ES-I3 (cell line): Measurements from ENCODE around the gene PAFAH2.
"Not testable (repeated sequence)": the region's sequence is repeated elsewhere in the genome, so short reads cannot be mapped to it uniquely, and the experiment has no call there.

ENCODE experiments used
- H3K36me3 ChIP-seq: 2 replicates; pipeline ENCODE4 v1.6.1; 2013; ENCODE audit warnings: mild to moderate bottlenecking, low read length, control low read depth, moderate library complexity; ENCODE audit not compliant: insufficient read depth
- H3K4me1 ChIP-seq: 2 replicates; pipeline ENCODE4 v1.6.1; 2013; ENCODE audit warnings: mild to moderate bottlenecking, control low read depth, low read length; ENCODE audit not compliant: insufficient read depth
- H3K9ac ChIP-seq: 2 replicates; pipeline ENCODE4 v1.6.1; 2013; ENCODE audit warnings: low read depth, mild to moderate bottlenecking, low read length, moderate library complexity
- H3K9me3 ChIP-seq: 2 replicates; pipeline ENCODE4 v1.6.1; 2013; ENCODE audit warnings: mild to moderate bottlenecking, low read length, moderate library complexity; ENCODE audit not compliant: control insufficient read depth, insufficient read depth

Gene PAFAH2

DNA sequence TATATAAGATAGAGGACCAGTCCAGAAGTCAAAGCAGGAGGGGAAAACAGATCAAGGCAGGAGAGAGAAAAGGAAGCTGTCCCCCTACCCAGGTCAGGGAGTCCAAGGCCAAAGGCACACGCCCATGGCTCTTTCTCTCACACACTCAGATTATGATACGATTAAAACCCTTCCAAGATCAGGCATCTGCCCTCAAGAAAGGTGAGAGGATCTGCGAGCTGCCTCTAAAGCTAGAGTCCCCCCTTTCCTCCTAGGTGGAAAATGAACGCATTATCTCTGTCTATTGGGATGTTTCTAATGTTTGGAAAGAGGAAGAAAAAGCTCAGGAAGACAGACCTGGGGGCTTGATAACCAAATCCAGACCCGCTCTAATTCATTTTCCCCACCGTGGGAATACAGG, 7.6 kb downstream of the PAFAH2 start:
- Histone ChIP-seq H3K9ac (no peak overlapping the region), H3K36me3 (no peaks in the 10 kb centered on the region; the same call in 1 of the 2 replicates), H3K4me1 (no peaks in the 10 kb centered on the region; the same call in 1 of the 2 replicates), H3K9me3 (no peaks in the 10 kb centered on the region)

DNA sequence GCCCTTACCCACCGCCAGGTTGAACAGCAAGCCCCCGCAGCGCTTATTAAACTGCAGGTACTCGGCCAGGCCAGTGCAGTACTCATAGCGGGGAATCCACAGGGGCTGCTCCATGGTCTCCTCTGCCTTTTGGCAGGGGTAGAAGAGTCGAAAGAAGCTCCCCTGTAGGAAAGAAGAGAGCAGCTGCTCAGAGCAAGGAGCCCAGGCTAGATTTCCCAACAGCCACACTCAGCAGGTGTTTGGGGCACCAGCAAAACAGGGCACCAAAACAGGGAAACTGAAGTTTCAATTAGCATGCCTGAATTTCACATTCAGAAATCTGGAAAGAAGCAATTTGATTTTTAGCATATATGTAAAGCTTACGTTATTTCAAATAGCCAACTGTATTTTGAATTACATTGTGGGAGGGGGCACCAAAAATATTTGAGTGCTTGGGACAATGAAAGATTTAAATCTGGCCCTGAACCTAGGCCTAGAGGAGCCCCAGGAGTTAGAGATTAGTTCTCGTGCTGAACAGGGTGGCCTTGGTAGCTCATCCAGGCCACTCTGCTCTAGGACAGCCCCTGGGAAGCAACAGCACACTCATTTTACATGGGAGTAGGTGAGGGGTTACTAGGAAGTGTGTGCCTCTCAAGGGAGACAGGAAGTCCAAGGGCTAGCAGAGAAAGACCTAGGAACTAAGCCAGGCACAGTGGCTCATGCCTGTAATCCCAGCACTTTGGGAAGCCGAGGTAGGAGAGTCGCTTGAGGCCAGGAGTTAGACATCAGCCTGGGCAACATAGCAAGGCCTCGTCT, 8.2 kb downstream of the PAFAH2 start:
- H3K9me3 ChIP-seq = no peaks in the 10 kb centered on the region
- no peaks in the 10 kb centered on the region; the same call in 1 of the 2 replicates for H3K36me3 ChIP-seq
- no peak overlapping the region for H3K9ac ChIP-seq
- H3K4me1 ChIP-seq = no peaks in the 10 kb centered on the region; the same call in 1 of the 2 replicates

DNA sequence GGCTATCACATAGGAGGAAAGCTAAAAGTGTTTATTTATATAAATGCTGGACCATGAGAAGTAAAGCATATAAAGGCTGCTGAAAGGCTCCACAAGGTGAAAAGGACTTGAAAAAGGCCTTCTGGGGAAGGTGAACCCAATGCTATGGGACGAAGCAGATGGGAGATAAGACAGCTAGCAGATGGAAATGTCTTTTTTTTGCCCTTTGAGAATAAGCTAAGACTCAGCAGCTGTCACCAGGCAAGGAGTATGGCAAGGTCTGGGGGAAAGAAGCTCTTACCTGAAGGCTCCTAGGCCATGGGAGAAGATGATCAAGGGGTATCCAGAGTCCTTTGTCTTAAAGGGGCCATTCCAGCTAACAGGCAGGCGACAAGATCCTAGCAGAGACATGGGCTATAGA, 9.9 kb downstream of the PAFAH2 start:
- H3K9ac ChIP-seq = no peak overlapping the region
- H3K36me3 ChIP-seq = peaks cover 10% of the 10 kb centered on the region
- H3K9me3 ChIP-seq = no peaks in the 10 kb centered on the region
- no peaks in the 10 kb centered on the region; the same call in 1 of the 2 replicates for H3K4me1 ChIP-seq

DNA sequence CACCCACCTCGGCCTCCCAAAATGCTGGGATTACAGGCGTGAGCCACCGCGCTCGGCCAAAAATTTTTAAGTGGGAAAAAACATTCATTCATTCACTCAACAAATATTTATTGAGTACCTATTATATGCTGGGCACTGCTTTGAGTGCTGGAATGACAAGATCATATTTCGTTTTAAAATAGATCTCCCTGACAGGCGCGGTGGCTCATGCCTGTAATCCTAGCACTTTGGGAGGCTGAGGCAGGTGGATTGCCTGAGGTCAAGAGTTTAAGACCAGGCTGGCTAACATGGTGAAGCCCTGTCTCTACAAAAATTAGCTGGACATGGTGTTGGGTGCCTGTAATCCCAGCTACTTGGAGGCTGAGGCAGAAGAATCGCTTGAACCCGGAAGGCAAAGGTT, 11.1 kb downstream of the PAFAH2 start:
- not testable (repeated sequence) for H3K36me3 ChIP-seq, H3K4me1 ChIP-seq, H3K9me3 ChIP-seq, H3K9ac ChIP-seq

DNA sequence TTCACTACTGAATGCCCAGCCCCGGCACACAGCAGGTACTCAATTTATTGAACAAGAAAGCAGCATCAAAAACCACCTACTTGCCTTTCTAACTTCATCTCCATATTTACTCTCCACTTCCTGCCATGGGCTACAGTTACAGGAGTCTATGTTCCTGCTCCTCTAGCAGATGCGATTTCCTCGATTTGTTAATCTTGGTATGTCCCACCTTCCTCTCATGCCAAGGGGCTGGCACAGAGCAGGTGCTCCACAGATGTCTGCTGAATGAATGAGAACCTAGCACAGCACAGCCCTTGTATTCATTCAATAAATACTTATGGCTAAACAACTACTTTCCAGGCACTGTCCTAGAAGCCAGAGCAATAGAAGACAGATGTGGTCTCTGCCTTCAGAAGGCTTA, 12.2 kb downstream of the PAFAH2 start:
- no peaks in the 10 kb centered on the region for H3K9me3 ChIP-seq
- H3K4me1 ChIP-seq = no peaks in the 10 kb centered on the region
- peaks cover 10% of the 10 kb centered on the region for H3K36me3 ChIP-seq
- H3K9ac ChIP-seq = no peak overlapping the region

DNA sequence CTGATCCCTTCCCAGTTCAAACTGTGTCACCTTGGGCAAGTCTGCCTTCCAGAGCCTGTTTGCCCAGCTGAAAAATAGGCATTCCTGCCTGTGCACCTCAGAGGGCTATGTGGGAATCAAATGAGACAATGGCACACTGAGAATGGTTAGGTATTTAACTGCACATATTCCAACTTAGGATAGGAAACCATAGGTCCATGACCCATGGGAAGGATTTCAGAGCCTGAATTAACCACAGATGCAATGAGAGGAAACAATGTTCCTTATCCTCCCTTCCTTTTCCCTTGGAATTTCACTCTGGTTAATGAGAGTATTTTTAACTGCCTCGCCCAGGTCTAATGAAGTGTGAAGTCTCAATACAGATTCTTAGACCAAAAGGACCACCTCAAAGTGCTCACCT, 12.7 kb downstream of the PAFAH2 start:
- peaks cover 10% of the 10 kb centered on the region for H3K36me3 ChIP-seq
- no peak overlapping the region for H3K9ac ChIP-seq
- H3K4me1 ChIP-seq = no peaks in the 10 kb centered on the region
- H3K9me3 ChIP-seq = no peaks in the 10 kb centered on the region

DNA sequence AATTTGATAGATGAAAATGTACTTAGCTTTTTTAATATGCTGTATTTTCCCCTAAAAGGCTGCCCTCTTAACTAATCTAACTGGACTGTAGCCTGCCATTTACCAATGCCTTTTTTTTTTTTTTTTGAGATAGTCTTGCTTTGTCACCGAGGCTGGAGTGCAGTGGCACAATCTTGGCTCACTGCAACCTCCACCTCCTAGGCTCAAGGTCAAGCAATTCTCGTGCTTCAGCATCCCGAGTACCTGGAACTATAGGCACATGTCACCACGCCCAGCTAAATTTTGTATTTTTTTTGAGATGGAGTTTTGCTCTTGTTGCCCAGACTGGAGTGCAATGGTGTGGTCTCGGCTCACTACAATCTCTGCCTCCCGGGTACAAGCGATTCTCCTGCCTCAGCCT, 18.7 kb downstream of the PAFAH2 start:
- no peak overlapping the region for H3K9ac ChIP-seq

DNA sequence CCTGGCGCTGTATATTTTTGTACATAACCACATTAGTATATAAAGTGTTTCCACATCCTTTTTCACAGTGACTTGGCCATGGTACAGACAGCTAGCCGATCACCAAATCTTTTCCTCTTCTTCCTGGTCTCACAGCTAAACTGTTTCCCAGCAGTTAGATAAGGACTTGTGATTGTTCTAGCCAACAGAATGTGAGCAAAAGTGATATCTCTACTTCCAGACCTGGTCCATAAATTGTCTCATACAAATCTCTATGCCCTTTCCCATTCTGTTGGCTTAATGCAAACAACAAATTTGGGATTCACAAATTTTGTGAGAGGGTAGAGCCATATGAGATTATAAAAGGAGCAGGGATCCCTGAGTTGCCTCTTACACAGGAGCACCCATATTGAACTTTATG, 19.5 kb downstream of the PAFAH2 start:
- Histone ChIP-seq H3K9ac (no peak overlapping the region), H3K4me1 (no peaks in the 10 kb centered on the region), H3K36me3 (no peaks in the 10 kb centered on the region), H3K9me3 (no peaks in the 10 kb centered on the region)

More for the DNA sequence above, 18.7 kb downstream of the PAFAH2 start:
- peaks cover 6% of the 10 kb centered on the region; the same call in 1 of the 2 replicates for H3K36me3 ChIP-seq
- H3K4me1 ChIP-seq = no peaks in the 10 kb centered on the region
- H3K9me3 ChIP-seq = no peaks in the 10 kb centered on the region

DNA sequence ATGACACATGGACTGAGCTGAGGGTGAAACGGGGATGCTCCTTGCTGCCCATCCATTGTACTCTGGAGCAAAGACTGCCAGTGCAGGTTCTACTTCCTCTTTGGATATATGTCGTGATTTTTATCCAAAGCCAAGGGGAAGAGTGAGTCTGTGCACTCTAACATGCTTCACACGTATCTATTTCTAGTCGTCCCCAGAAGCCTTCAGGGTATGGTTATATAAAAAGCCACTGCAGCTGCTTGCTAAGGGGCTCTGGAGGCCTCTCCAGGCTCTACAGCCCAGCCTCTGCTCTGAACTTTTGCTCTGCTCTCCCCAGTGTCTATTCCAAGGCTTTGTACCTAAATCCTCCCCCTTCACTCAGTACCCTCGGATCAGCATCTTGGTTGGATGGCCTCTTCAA, 20.1 kb downstream of the PAFAH2 start:
- Histone ChIP-seq H3K9ac (no peak overlapping the region), H3K9me3 (no peaks in the 10 kb centered on the region), H3K36me3 (no peaks in the 10 kb centered on the region), H3K4me1 (no peaks in the 10 kb centered on the region)

DNA sequence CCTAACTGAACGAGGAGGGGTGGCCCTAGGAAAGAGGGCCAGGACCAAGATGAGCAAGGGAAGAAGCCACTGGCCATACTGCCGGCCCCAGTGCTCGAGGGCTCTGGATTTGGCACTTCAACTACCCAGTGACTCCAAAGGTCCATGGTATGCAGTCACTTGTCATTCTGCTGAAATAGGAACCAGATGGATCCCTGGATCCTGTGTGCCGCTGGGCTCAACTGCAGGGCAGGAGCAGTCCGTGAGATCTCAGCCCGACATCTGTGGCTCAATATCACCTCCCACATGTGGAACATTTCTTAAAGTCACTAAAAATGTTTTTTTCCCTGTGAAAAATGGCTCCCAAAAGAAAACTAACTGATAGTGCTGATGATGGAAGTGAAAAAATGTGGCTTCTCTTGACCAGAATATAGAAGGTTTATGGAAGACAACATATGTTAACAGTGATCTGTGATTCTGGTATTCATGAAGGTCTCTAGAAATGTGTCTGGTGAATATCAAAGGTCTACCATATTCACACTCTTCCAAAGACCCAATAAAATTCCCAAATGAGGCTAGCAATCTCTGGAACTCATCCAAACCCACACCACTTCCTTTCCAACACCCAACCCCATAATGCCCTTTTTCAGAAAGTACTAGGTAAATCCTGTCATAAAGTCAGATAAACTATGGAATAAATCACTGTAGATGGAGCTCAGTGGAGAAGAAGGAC, 24.1 kb downstream of the PAFAH2 start:
- H3K9ac ChIP-seq = no peak overlapping the region
- no peaks in the 10 kb centered on the region for H3K9me3 ChIP-seq
- H3K4me1 ChIP-seq = no peaks in the 10 kb centered on the region
- H3K36me3 ChIP-seq = peaks cover 7% of the 10 kb centered on the region; the same call in 1 of the 2 replicates

DNA sequence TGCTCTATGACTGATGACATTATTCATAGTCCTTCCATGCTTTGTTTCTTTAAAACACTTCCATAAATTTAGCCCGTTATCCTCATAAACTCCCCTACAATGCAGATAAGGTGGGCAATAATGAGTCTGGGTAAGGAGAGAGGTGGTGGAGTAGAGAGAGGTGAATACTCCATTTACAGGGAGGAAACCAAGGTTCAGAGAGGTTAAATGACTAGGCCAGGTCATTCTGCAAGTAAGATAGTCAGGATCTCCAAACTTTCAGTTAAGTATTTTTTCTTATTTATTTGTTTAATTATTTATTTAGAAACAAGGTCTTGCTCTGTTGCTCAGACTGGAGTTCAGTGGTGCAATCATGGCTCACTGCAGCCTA, 26.1 kb downstream of the PAFAH2 start:
- H3K4me1 ChIP-seq = no peaks in the 10 kb centered on the region
- H3K9ac ChIP-seq = no peak overlapping the region
- H3K9me3 ChIP-seq = no peaks in the 10 kb centered on the region
- peaks cover 10% of the 10 kb centered on the region for H3K36me3 ChIP-seq

DNA sequence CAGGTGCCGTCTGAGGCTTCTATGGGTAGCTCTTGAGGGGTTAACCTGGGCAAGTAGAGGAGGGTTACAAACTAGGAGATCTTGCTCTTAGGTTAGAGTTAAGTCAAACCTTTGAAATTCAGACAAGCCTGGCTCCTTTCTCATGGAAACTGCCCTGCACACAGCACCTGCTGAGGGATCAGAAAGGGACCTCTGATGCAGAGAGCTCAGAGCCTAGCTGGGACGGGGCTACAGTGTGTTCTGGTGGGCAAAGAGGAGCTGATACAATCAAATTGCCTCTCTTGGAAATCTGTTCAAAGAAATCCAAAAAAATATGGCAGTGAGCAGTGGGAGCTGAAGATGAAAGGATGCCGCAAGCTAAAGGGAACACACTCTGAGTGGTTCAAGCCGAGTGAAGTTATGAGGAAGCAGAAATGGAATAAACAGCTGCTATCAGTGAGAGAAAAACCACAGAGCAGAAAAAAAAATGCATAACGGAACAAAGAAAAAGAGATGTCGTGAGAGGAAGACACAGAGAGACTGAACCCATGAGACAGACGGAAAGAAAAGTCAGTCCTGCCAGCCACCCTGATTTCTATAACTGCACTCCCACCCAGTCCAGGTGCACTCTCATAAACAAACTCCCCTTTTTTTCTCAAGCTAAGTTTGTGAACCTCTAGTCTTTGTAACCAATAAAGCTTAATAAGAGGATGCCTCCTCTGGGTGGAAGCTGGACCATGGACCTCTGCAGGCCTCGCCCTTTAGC, 26.6 kb downstream of the PAFAH2 start:
- Histone ChIP-seq H3K36me3 (peaks cover 10% of the 10 kb centered on the region), H3K9me3 (no peaks in the 10 kb centered on the region), H3K4me1 (no peaks in the 10 kb centered on the region), H3K9ac (no peak overlapping the region)

DNA sequence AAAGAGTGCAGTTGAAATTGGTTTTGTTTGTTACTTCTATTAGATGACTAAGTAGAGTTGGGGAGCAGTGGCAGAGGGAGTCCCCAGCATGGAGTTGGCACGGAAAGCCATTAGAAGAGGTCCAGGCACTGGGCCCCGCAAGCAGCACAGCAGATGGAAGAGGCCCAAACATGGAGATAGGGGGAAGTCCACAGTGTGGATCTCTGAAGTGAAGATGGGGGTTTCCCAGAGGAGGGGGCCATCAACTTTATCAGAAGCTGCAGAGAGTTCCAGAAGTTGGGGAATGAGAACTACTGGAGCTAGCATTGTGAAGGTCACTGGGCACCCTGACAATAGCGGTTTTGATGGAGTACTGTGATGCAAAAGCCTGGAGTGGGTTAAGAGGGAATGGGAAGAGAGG, 30.6 kb downstream of the PAFAH2 start:
- no peaks in the 10 kb centered on the region for H3K9me3 ChIP-seq
- peaks cover 10% of the 10 kb centered on the region for H3K36me3 ChIP-seq
- no peaks in the 10 kb centered on the region for H3K4me1 ChIP-seq
- H3K9ac ChIP-seq = no peak overlapping the region

DNA sequence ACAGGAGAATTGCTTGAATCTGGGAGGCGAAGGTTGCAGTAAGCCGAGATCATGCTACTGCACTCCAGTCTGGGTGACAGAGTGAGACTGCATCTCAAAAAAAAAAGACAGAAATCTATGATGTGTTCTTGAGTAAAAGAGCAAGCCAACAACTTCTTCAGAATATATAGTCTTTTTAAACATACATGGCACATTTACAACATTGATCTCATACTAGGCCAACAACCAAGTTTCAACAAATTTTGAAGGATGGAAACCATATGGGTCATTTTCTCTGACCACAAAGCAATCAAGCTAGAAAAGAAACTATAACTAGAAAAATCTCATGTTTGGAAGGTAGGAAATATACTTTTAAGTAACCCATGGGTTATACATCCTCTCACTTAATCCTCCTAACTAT, 38.3 kb downstream of the PAFAH2 start:
- Histone ChIP-seq H3K4me1 (peaks cover 3% of the 10 kb centered on the region; the same call in 1 of the 2 replicates), H3K36me3 (peaks cover 14% of the 10 kb centered on the region; the same call in 1 of the 2 replicates), H3K9me3 (no peaks in the 10 kb centered on the region), H3K9ac (no peak overlapping the region)
